Liver (tissue), 9 donors: ENCODE data around the gene DNAH3. TPM values are rescaled to one million over a fixed set of nuclear protein-coding genes. Genes with fewer than 3 reads are reported as not detected.

ENCODE experiments used
- DNase-seq: peaks from one replicate; pipeline ENCODE4 v3.0.0-alpha.2; 2017; ENCODE audit warnings: low spot score
- H3K27ac ChIP-seq, 2 donors: one replicate each; pipeline ENCODE4 v1.7.0; 2013; ENCODE audit warnings: inconsistent platforms in 2 of 2, low read length in 2 of 2, control low read depth in 1 of 2, low read depth in 1 of 2, mild to moderate bottlenecking in 1 of 2
- H3K27me3 ChIP-seq, 4 donors: one replicate each; pipeline versions ENCODE4 v1.6.1 to v1.7.0; 2013; ENCODE audit warnings: low read length in 3 of 4, inconsistent platforms in 1 of 4, mild to moderate bottlenecking in 1 of 4, moderate library complexity in 1 of 4; ENCODE audit not compliant: control insufficient read depth in 4 of 4, insufficient read depth in 4 of 4
- H3K36me3 ChIP-seq, 4 donors: one replicate each; pipeline versions ENCODE4 v1.6.1 to v1.7.0; 2013; ENCODE audit warnings: low read length in 3 of 4, mild to moderate bottlenecking in 3 of 4, low read depth in 1 of 4, moderate library complexity in 1 of 4; ENCODE audit not compliant: control insufficient read depth in 4 of 4, insufficient read depth in 3 of 4
- H3K4me1 ChIP-seq, 4 donors: one replicate each; pipeline versions ENCODE4 v1.6.1 to v1.7.0; 2013; ENCODE audit warnings: low read length in 3 of 4, mild to moderate bottlenecking in 3 of 4, moderate library complexity in 1 of 4; ENCODE audit not compliant: control insufficient read depth in 4 of 4, insufficient read depth in 4 of 4
- H3K4me3 ChIP-seq, 3 donors: one replicate each; pipeline versions ENCODE4 v1.6.1 to v1.7.0; 2013; ENCODE audit warnings: low read length in 3 of 3, control low read depth in 1 of 3, low read depth in 1 of 3, mild to moderate bottlenecking in 1 of 3
- H3K9ac ChIP-seq, 2 donors: one replicate each; pipeline ENCODE4 v1.7.0; 2013; ENCODE audit warnings: low read length in 2 of 2, mild to moderate bottlenecking in 2 of 2, moderate library complexity in 2 of 2, control low read depth in 1 of 2, low read depth in 1 of 2
- H3K9me3 ChIP-seq, 4 donors: one replicate each; pipeline versions ENCODE4 v1.6.1 to v1.7.0; 2013; ENCODE audit warnings: low read length in 3 of 4; ENCODE audit not compliant: control insufficient read depth in 4 of 4
- EGR1 ChIP-seq, 2 donors: IDR thresholded peaks; 2 replicates each; pipeline ENCODE4 v1.6.1; 2016 to 2018; ENCODE audit warnings: antibody characterized with exemption in 2 of 2, low read depth in 2 of 2
- FOXA1 ChIP-seq: IDR thresholded peaks from 2 replicates; pipeline ENCODE4 v1.6.1; 2016; ENCODE audit warnings: antibody characterized with exemption
- FOXA2 ChIP-seq: IDR thresholded peaks from 2 replicates; pipeline ENCODE4 v1.6.1; 2016; ENCODE audit warnings: antibody characterized with exemption
- GABPA ChIP-seq, 2 donors: IDR thresholded peaks in 1 of 2; conservative IDR thresholded peaks in 1 of 2; 2 replicates each; pipeline ENCODE4 v1.6.1; 2016; ENCODE audit warnings: antibody characterized with exemption in 2 of 2, mild to moderate bottlenecking in 1 of 2, moderate library complexity in 1 of 2
- HNF4A ChIP-seq, 2 donors: conservative IDR thresholded peaks; 2 replicates each; pipeline ENCODE4 v1.6.1; 2016; ENCODE audit warnings: antibody characterized with exemption in 2 of 2, mild to moderate bottlenecking in 2 of 2
- HNF4G ChIP-seq: IDR thresholded peaks from 2 replicates; pipeline ENCODE4 v1.6.1; 2016; ENCODE audit warnings: antibody characterized with exemption
- JUND ChIP-seq, 2 donors: IDR thresholded peaks; 2 replicates each; pipeline ENCODE4 v1.6.1; 2016; ENCODE audit warnings: antibody characterized with exemption in 2 of 2
- NR2F2 ChIP-seq: IDR thresholded peaks from 2 replicates; pipeline ENCODE4 v1.6.1; 2016; ENCODE audit warnings: antibody characterized with exemption
- RAD21 ChIP-seq, 2 donors: IDR thresholded peaks; 2 replicates each; pipeline ENCODE4 v1.6.1; 2016; ENCODE audit warnings: antibody characterized with exemption in 2 of 2, mild to moderate bottlenecking in 2 of 2
- RXRA ChIP-seq, 2 donors: IDR thresholded peaks; 2 replicates each; pipeline ENCODE4 v1.6.1; 2017 to 2018; ENCODE audit warnings: antibody characterized with exemption in 2 of 2, mild to moderate bottlenecking in 1 of 2
- SP1 ChIP-seq: IDR thresholded peaks from 2 replicates; pipeline ENCODE4 v1.6.1; 2018; ENCODE audit warnings: antibody characterized with exemption, mild to moderate bottlenecking
- TAF1 ChIP-seq: conservative IDR thresholded peaks from 2 replicates; pipeline ENCODE4 v1.6.1; 2016; ENCODE audit warnings: antibody characterized with exemption, mild to moderate bottlenecking
- YY1 ChIP-seq: IDR thresholded peaks from 2 replicates; pipeline ENCODE4 v1.6.1; 2016; ENCODE audit warnings: antibody characterized with exemption, mild to moderate bottlenecking
- WGBS: extraction: QIAGEN DNeasy Blood & Tissue Kit; methylation state at CpG from one replicate; pipeline ENCODE4 v1.1.7; 2013; 5-methylcytosine and 5-hydroxymethylcytosine counted together
- polyA plus RNA-seq, 2 donors: library from polyadenylated mRNA; stranded (reverse) in 1 of 2; unstranded in 1 of 2; fragments of 200-250 nt in 1 of 2; fragments of >200 nt in 1 of 2; fragmentation: Nextera tagmentation in 1 of 2; extraction: Ambion mirVana in 1 of 2; gene quantifications; one replicate each; pipeline versions ENCODE4 v1.2.1 to v1.2.3, GENCODE V29; 2013 to 2015
- total RNA-seq, 2 donors: library from RNA; depleted of rRNA; stranded (reverse); fragments of >200 nt; gene quantifications; one replicate each; pipeline ENCODE4 v1.2.3, GENCODE V29; 2014
- TF ChIP-seq, protein P1 (sequence below): fragments of 150-350 bp; IDR thresholded peaks from 2 replicates; pipeline ENCODE4 v1.5.1; 2017; ENCODE audit warnings: improper control_type of control experiment, low read depth, low read length; ENCODE audit not compliant: missing input control
- TF ChIP-seq, protein P2 (sequence below): IDR thresholded peaks from 2 replicates; pipeline ENCODE4 v1.6.1; 2016; ENCODE audit warnings: antibody characterized with exemption
- TF ChIP-seq, protein P3 (sequence below): IDR thresholded peaks from 2 replicates; pipeline ENCODE4 v1.6.1; 2016; ENCODE audit warnings: antibody characterized with exemption
- TF ChIP-seq, protein P4 (sequence below): IDR thresholded peaks from 2 replicates; pipeline ENCODE4 v1.6.1; 2016; ENCODE audit warnings: antibody characterized with exemption, mild to moderate bottlenecking
- donor health status: healthy.
- donor health status: healthy.
- donor health status: healthy.
- donor health status: healthy.
- donor health status: healthy.

The DNAH3 gene
- total and polyA plus RNA-seq, 4 donors: not detected

DNA sequence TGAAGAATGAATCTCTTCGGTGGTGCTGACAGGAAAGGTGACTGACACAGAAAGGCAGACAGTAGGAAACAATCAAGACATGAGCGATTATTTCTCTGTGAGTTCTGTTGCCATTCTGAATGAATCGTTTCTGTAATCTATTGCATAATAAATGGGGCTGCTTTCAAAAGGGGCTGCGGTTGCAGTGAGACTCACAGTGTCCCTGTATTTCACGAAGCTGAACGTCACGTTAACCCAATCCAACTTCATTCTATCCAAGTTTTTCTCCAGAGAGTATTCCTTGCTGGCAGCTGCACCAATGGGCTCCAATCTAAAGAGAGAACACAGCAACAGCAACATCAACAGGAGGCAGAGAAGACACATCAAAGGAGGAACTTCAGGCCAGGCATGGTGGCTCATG is 75.4 kb downstream of the DNAH3 start:
- no peaks in the 10 kb centered on the region for H3K36me3 ChIP-seq
- TF ChIP-seq JUND (IDR thresholded peaks at IDR 0.05) (no peak), FOXA1 (no peak), TAF1 (no peak), SP1 (no peak), RXRA (IDR thresholded peaks at IDR 0.05) (no peak), GABPA (IDR thresholded peaks at IDR 0.05 in 1 of 2, conservative IDR thresholded peaks at IDR 0.05 in 1 of 2) (no peak), YY1 (no peak)
- TF ChIP-seq, protein P1, sequence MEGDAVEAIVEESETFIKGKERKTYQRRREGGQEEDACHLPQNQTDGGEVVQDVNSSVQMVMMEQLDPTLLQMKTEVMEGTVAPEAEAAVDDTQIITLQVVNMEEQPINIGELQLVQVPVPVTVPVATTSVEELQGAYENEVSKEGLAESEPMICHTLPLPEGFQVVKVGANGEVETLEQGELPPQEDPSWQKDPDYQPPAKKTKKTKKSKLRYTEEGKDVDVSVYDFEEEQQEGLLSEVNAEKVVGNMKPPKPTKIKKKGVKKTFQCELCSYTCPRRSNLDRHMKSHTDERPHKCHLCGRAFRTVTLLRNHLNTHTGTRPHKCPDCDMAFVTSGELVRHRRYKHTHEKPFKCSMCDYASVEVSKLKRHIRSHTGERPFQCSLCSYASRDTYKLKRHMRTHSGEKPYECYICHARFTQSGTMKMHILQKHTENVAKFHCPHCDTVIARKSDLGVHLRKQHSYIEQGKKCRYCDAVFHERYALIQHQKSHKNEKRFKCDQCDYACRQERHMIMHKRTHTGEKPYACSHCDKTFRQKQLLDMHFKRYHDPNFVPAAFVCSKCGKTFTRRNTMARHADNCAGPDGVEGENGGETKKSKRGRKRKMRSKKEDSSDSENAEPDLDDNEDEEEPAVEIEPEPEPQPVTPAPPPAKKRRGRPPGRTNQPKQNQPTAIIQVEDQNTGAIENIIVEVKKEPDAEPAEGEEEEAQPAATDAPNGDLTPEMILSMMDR: no peak
- no peak overlapping the region for H3K9ac ChIP-seq
- H3K4me1 ChIP-seq: no peaks in the 10 kb centered on the region
- DNase-seq: no peak
- H3K9me3 ChIP-seq: no peaks in the 10 kb centered on the region
- 82% methylated on average over 7 of the region's 7 CpGs for WGBS
- H3K27me3 ChIP-seq: no peaks in the 10 kb centered on the region
- no peak overlapping the region for H3K4me3 ChIP-seq
- no peak overlapping the region for H3K27ac ChIP-seq

DNA sequence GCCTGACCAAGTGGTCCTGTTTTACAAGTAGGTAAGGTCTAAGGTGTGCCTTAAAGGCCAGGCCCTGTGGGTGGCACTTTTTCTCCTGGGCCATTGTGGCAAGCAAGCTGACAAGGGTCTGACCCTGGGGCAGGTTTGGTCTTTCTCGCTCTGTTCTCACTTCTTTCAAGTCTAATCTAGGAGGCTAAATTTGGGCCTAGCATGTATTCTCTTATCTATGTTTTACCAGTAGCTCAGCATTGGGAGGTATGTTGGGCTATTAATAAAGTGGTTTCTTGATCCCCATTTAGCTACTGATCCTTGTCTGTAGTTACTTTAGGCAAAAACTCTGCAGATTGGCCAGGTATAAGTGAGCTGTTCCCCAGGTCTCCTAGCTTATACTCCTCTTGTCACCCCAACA is 77.7 kb downstream of the DNAH3 start:
- DNase-seq: no peak
- TF ChIP-seq, protein P2, sequence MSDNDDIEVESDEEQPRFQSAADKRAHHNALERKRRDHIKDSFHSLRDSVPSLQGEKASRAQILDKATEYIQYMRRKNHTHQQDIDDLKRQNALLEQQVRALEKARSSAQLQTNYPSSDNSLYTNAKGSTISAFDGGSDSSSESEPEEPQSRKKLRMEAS: no peak
- no peak for TF ChIP-seq RAD21 (IDR thresholded peaks at IDR 0.05)
- TF ChIP-seq, protein P3, sequence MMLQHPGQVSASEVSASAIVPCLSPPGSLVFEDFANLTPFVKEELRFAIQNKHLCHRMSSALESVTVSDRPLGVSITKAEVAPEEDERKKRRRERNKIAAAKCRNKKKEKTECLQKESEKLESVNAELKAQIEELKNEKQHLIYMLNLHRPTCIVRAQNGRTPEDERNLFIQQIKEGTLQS: no peak
- TF ChIP-seq NR2F2: no peak
- Histone ChIP-seq H3K9ac (no peak overlapping the region), H3K4me1 (no peaks in the 10 kb centered on the region), H3K27me3 (no peaks in the 10 kb centered on the region), H3K27ac (no peak overlapping the region), H3K36me3 (no peaks in the 10 kb centered on the region), H3K4me3 (no peak overlapping the region), H3K9me3 (no peaks in the 10 kb centered on the region)
- WGBS: 96% methylated on average over 1 of the region's 1 CpG

DNA sequence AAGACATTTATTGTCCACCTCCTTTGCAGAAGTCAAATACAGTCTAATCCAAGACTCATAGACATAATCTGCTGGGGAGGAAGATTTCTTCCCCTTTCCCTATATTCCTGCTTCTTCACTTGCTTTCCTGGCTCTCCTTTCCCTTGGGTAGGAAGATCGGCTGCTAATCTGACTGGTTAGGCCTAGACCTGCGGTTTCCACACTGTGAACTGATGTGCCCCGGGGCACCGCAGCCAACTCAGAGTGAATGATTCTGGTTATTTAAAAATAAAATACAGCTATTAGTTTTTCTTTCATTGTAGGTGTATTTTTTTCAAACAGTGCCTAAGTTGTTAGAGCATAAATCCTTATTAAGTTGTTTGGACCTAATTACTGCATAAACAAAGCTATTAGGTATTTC is 78.9 kb downstream of the DNAH3 start:
- DNase-seq: no peak
- no peaks in the 10 kb centered on the region for H3K36me3 ChIP-seq
- no peaks in the 10 kb centered on the region for H3K4me1 ChIP-seq
- 97% methylated on average over 4 of the region's 4 CpGs for WGBS
- no peaks in the 10 kb centered on the region for H3K27me3 ChIP-seq
- no peak overlapping the region for H3K9ac ChIP-seq
- no peaks in the 10 kb centered on the region for H3K9me3 ChIP-seq
- H3K27ac ChIP-seq: no peak overlapping the region
- TF ChIP-seq, protein P2: no peak
- TF ChIP-seq FOXA2 (no peak), JUND (IDR thresholded peaks at IDR 0.05) (no peak), SP1 (no peak), HNF4G (no peak), YY1 (no peak), EGR1 (IDR thresholded peaks at IDR 0.05; ENCODE audit: low read depth in 2 of 2) (no peak), TAF1 (no peak), RXRA (IDR thresholded peaks at IDR 0.05) (no peak), HNF4A (conservative IDR thresholded peaks at IDR 0.05) (no peak), GABPA (IDR thresholded peaks at IDR 0.05 in 1 of 2, conservative IDR thresholded peaks at IDR 0.05 in 1 of 2) (no peak), FOXA1 (no peak), RAD21 (IDR thresholded peaks at IDR 0.05) (no peak)
- TF ChIP-seq, protein P1: no peak
- TF ChIP-seq, protein P4, sequence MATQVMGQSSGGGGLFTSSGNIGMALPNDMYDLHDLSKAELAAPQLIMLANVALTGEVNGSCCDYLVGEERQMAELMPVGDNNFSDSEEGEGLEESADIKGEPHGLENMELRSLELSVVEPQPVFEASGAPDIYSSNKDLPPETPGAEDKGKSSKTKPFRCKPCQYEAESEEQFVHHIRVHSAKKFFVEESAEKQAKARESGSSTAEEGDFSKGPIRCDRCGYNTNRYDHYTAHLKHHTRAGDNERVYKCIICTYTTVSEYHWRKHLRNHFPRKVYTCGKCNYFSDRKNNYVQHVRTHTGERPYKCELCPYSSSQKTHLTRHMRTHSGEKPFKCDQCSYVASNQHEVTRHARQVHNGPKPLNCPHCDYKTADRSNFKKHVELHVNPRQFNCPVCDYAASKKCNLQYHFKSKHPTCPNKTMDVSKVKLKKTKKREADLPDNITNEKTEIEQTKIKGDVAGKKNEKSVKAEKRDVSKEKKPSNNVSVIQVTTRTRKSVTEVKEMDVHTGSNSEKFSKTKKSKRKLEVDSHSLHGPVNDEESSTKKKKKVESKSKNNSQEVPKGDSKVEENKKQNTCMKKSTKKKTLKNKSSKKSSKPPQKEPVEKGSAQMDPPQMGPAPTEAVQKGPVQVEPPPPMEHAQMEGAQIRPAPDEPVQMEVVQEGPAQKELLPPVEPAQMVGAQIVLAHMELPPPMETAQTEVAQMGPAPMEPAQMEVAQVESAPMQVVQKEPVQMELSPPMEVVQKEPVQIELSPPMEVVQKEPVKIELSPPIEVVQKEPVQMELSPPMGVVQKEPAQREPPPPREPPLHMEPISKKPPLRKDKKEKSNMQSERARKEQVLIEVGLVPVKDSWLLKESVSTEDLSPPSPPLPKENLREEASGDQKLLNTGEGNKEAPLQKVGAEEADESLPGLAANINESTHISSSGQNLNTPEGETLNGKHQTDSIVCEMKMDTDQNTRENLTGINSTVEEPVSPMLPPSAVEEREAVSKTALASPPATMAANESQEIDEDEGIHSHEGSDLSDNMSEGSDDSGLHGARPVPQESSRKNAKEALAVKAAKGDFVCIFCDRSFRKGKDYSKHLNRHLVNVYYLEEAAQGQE: no peak
- TF ChIP-seq, protein P3: no peak
- H3K4me3 ChIP-seq: no peak overlapping the region
